IPS-20b (cell line): Measurements from ENCODE around the gene STAT3.
"Not testable (repeated sequence)": the region's sequence is repeated elsewhere in the genome, so short reads cannot be mapped to it uniquely, and the experiment has no call there.

Source experiments
- H3K27ac ChIP-seq: one replicate; pipeline ENCODE4 v1.5.1; 2013; ENCODE audit warnings: low read length
- H3K27me3 ChIP-seq: 2 replicates; pipeline ENCODE4 v1.6.1; 2013; ENCODE audit warnings: mild to moderate bottlenecking, low read length, inconsistent platforms; ENCODE audit not compliant: insufficient read depth
- H3K36me3 ChIP-seq: 2 replicates; pipeline ENCODE4 v1.6.1; 2013; ENCODE audit warnings: low read depth, mild to moderate bottlenecking, inconsistent platforms, low read length, moderate library complexity; ENCODE audit not compliant: insufficient read depth
- H3K4me1 ChIP-seq: 2 replicates; pipeline ENCODE4 v1.6.1; 2013; ENCODE audit warnings: mild to moderate bottlenecking, control low read depth, inconsistent platforms, low read length, moderate library complexity; ENCODE audit not compliant: insufficient read depth
- H3K4me3 ChIP-seq: 2 replicates; pipeline ENCODE4 v1.5.1; 2013; ENCODE audit warnings: mild to moderate bottlenecking, low read length, inconsistent platforms
- H3K9ac ChIP-seq: 2 replicates; pipeline ENCODE4 v1.6.1; 2013; ENCODE audit warnings: low read depth, mild to moderate bottlenecking, inconsistent platforms, low read length, moderate library complexity
- H3K9me3 ChIP-seq: 2 replicates; pipeline ENCODE4 v1.6.1; 2013; ENCODE audit warnings: mild to moderate bottlenecking, low read depth, low read length, inconsistent platforms; ENCODE audit not compliant: insufficient read depth

The STAT3 gene

GRCh38 chr17:42270170-42270535 lies 118.1 kb downstream of the STAT3 start:
- H3K27me3 ChIP-seq = no peaks in the 10 kb centered on the region
- H3K4me3 ChIP-seq = no peak overlapping the region
- H3K9ac ChIP-seq = no peak overlapping the region
- no peak overlapping the region for H3K27ac ChIP-seq
- peaks cover 32% of the 10 kb centered on the region for H3K4me1 ChIP-seq
- no peaks in the 10 kb centered on the region for H3K36me3 ChIP-seq
- H3K9me3 ChIP-seq = no peaks in the 10 kb centered on the region

- H3K27me3 ChIP-seq = no peaks in the 10 kb centered on the region
- no peak overlapping the region for H3K4me3 ChIP-seq
- H3K9ac ChIP-seq = no peak overlapping the region
- H3K36me3 ChIP-seq = no peaks in the 10 kb centered on the region
- H3K27ac ChIP-seq = no peak overlapping the region
- peaks cover 15% of the 10 kb centered on the region for H3K4me1 ChIP-seq
- H3K9me3 ChIP-seq = no peaks in the 10 kb centered on the region
Measured at GRCh38 chr17:42268236-42268635, 120.0 kb downstream of the STAT3 start.

GRCh38 chr17:42266918-42267766 lies 121.1 kb downstream of the STAT3 start:
- Histone ChIP-seq H3K27me3 (no peaks in the 10 kb centered on the region), H3K9me3 (no peaks in the 10 kb centered on the region), H3K27ac (no peak overlapping the region), H3K4me1 (peaks cover 4% of the 10 kb centered on the region), H3K36me3 (no peaks in the 10 kb centered on the region), H3K9ac (no peak overlapping the region), H3K4me3 (no peak overlapping the region)

- no peak overlapping the region for H3K4me3 ChIP-seq
- no peak overlapping the region for H3K9ac ChIP-seq
Measured at GRCh38 chr17:42266462-42266861, 121.8 kb downstream of the STAT3 start.

GRCh38 chr17:42264366-42264765 lies 123.9 kb downstream of the STAT3 start:
- H3K36me3 ChIP-seq, H3K4me3 ChIP-seq, H3K9ac ChIP-seq, H3K9me3 ChIP-seq, H3K4me1 ChIP-seq, H3K27me3 ChIP-seq, H3K27ac ChIP-seq: not testable (repeated sequence)

More at GRCh38 chr17:42266462-42266861, 121.8 kb downstream of the STAT3 start:
- no peak overlapping the region for H3K27ac ChIP-seq
- H3K36me3 ChIP-seq = no peaks in the 10 kb centered on the region
- H3K27me3 ChIP-seq = no peaks in the 10 kb centered on the region
- H3K9me3 ChIP-seq = no peaks in the 10 kb centered on the region
- H3K4me1 ChIP-seq = no peaks in the 10 kb centered on the region
